Ovary (tissue), 9 donors: ENCODE data around the gene PIAS2. TPM values are rescaled to one million over a fixed set of nuclear protein-coding genes. Genes with fewer than 3 reads are reported as not detected.

Experiments used
- DNase-seq, 5 donors: peaks; one replicate each; pipeline ENCODE4 v3.0.0-alpha.2; 2019 to 2020
- H3K27ac ChIP-seq, 2 donors: fragments of 200-600 bp; one replicate each; pipeline versions ENCODE4 v1.5.1 to v1.8.0; 2019 to 2022
- H3K27me3 ChIP-seq: fragments of 200-600 bp; one replicate; pipeline ENCODE4 v1.8.0; 2022
- H3K36me3 ChIP-seq: fragments of 200-600 bp; sonication (generic); one replicate; pipeline ENCODE4 v1.5.1; 2019
- H3K4me1 ChIP-seq: one replicate; pipeline ENCODE4 v1.8.1; 2013; ENCODE audit warnings: mild to moderate bottlenecking, moderate library complexity; ENCODE audit not compliant: insufficient read depth
- H3K4me3 ChIP-seq: fragments of 200-600 bp; sonication (generic); one replicate; pipeline ENCODE4 v1.5.1; 2017
- H3K9me3 ChIP-seq, 2 donors: fragments of 200-600 bp in 1 of 2; sonication (generic) in 1 of 2; one replicate each; pipeline versions ENCODE4 v1.5.1 to v1.8.1; 2013 to 2019; ENCODE audit warnings: mild to moderate bottlenecking in 1 of 2, moderate library complexity in 1 of 2
- EP300 ChIP-seq: sonication (generic); formaldehyde crosslinking; IDR thresholded peaks from one replicate; pipeline ENCODE4 v1.6.1; 2017; ENCODE audit warnings: antibody characterized with exemption
- POLR2A ChIP-seq: fragments of 450-650 bp; IDR thresholded peaks from one replicate; pipeline ENCODE4 v1.6.1; 2017; ENCODE audit warnings: antibody characterized with exemption, mild to moderate bottlenecking, moderate library complexity
- WGBS, 3 donors: extraction: QIAGEN DNeasy Blood & Tissue Kit in 1 of 3; methylation state at CpG; one replicate each; pipeline versions ENCODE4 v1.1.5 to v1.1.7; 2013 to 2017; 5-methylcytosine and 5-hydroxymethylcytosine counted together
- intact Hi-C, 4 donors: fragments of 100-400 bp; cut with DNase I; formaldehyde crosslinking; loops; one replicate each; pipeline versions ENCODE4 v1.11.0 to v1.15.1; 2022 to 2023
- polyA plus RNA-seq, 2 donors: library from polyadenylated mRNA; stranded (reverse); fragments of 200-250 nt in 1 of 2; fragments of 350-450 nt in 1 of 2; fragmentation: Illumina TruSeq in 1 of 2; extraction: RNeasy Lipid Tissue Mini Kit (QIAGEN cat#74804) in 1 of 2; gene quantifications; one replicate each; pipeline ENCODE4 v1.2.3, GENCODE V29; 2013 to 2014
- total RNA-seq, 7 donors: library from RNA; depleted of rRNA in 2 of 7; stranded (reverse); fragments of >200 nt in 2 of 7; fragmentation: NEBNext Ultra II Directional in 3 of 7; extraction: Animal tissue kit (Norgen Biotek cat#: 25700) in 3 of 7; gene quantifications; one replicate each; pipeline versions ENCODE4 v1.1.0 to v1.2.4, GENCODE V29; 2016 to 2023
- TF ChIP-seq, protein P1 (sequence below), 3 donors: fragments of 450-650 bp in 2 of 3; fragments of 200-600 bp in 1 of 3; IDR thresholded peaks; one replicate each; pipeline versions ENCODE4 v1.5.1 to v1.8.0; 2016 to 2022; ENCODE audit warnings: antibody characterized with exemption in 3 of 3, mild to moderate bottlenecking in 1 of 3
- donor health status: DM: no; HTN: no; CAD: no; lungs with moderate emphysema.
- donor health status: DM: no; HTN: no; CAD: no.
- donor health status: Bipolar disorder and iron deficiency.
- donor health status: DM: yes; HTN: yes; CAD: no.
- donor health status: DM: no; HTN: no; CAD: no.
- donor health status: DM: yes; HTN: yes; CAD: no.

The PIAS2 gene
- total and polyA plus RNA-seq, 9 donors: 5.1 to 41.3 (median 34.4) TPM

DNA sequence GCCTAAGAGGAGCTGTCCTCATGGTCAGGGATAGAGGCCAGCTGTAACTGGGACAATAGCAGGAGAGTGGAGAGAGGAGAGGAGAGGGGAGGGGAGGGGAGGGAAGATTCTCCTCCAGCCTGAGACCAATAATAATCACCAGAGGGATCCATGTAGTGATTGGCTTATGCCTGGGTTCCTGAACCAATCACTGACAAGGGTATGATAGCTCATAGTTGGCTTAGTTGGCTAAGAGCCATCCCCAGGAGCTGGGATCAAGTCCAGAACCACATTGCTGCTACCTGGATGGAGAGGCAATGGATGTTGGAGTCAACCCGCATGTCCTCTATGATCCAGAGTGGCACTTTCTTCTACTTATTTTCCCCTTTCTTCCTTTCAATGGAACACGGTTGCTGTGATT lies 152.7 kb downstream of the PIAS2 start:
- intact Hi-C loops: no loop called here
- TF ChIP-seq EP300 (no peak), POLR2A (no peak)
- TF ChIP-seq, protein P1, sequence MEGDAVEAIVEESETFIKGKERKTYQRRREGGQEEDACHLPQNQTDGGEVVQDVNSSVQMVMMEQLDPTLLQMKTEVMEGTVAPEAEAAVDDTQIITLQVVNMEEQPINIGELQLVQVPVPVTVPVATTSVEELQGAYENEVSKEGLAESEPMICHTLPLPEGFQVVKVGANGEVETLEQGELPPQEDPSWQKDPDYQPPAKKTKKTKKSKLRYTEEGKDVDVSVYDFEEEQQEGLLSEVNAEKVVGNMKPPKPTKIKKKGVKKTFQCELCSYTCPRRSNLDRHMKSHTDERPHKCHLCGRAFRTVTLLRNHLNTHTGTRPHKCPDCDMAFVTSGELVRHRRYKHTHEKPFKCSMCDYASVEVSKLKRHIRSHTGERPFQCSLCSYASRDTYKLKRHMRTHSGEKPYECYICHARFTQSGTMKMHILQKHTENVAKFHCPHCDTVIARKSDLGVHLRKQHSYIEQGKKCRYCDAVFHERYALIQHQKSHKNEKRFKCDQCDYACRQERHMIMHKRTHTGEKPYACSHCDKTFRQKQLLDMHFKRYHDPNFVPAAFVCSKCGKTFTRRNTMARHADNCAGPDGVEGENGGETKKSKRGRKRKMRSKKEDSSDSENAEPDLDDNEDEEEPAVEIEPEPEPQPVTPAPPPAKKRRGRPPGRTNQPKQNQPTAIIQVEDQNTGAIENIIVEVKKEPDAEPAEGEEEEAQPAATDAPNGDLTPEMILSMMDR (IDR thresholded peaks at IDR 0.05): no peak
- WGBS, 3 donors: 90 to 96% (median 93%) methylated on average over 2 of the region's 2 CpGs
- Histone ChIP-seq H3K4me3 (no peak overlapping the region), H3K36me3 (no peaks in the 10 kb centered on the region), H3K9me3 (no peaks in the 10 kb centered on the region), H3K4me1 (no peaks in the 10 kb centered on the region), H3K27ac (no peak overlapping the region), H3K27me3 (no peaks in the 10 kb centered on the region)
- no peak for DNase-seq

DNA sequence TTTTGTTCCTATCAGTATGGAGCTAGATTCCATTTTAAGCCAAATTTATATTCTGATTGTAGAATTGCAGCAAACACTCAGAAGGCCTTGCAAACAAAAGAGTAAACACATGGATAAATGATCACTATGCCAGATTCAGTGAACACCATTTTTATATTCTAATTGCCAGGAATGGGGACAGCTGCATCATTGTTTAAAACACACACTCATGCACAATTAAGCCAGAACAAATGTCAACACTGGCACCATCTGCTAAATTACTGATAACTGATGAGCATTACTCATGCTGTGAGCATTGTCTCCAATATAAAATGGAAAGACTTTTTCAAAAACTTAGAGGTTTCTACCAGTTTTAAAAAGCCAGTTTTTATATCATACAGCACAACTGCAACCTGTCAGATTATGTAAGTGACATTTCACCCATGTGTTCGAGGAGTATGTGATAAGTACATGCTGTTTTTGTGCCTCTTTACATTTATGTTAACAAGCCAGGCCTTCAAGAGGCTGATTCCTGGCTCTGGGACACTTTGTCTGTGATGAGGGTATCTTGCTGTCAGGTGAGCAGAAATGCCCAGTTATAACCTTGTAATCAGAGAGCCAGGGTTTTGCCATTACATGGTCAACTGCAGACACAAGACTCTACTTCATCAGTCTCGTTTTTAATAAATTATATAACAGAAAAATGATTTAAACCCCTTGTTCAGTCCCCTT lies 156.1 kb downstream of the PIAS2 start:
- intact Hi-C loops: no loop called here
- Histone ChIP-seq H3K36me3 (no peaks in the 10 kb centered on the region), H3K27ac (no peak overlapping the region), H3K27me3 (no peaks in the 10 kb centered on the region), H3K4me3 (no peak overlapping the region), H3K9me3 (no peaks in the 10 kb centered on the region), H3K4me1 (peaks cover 2% of the 10 kb centered on the region)
- TF ChIP-seq EP300 (no peak), POLR2A (no peak)
- TF ChIP-seq, protein P1 (IDR thresholded peaks at IDR 0.05): no peak
- 46 to 53% (median 51%) methylated on average over 2 of the region's 2 CpGs for WGBS, 3 donors
- no peak for DNase-seq

DNA sequence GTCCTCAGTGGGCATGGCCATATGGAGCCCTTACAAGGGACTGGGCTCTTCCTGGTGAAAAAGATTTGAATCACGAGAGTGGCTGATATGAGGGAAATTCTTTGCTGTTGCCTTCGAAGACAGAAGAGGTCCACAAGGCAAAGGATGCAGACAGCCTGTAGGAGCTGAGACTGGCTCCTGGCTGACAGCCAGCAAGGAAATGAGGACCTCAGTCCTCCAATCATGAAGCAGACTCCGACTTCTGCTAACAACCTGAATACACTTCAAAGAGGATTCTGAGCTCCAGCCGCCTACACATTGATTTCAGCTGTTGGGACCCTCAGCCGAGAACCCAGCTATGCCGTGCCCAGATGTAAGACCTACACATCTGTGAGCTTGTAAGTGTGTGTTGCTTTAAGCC lies 157.4 kb downstream of the PIAS2 start:
- DNase-seq: no peak
- TF ChIP-seq, protein P1 (IDR thresholded peaks at IDR 0.05): no peak
- no peaks in the 10 kb centered on the region for H3K36me3 ChIP-seq
- intact Hi-C loops: no loop called here
- H3K27me3 ChIP-seq: no peaks in the 10 kb centered on the region
- no peaks in the 10 kb centered on the region for H3K9me3 ChIP-seq
- peaks cover 2% of the 10 kb centered on the region for H3K4me1 ChIP-seq
- H3K4me3 ChIP-seq: no peak overlapping the region
- no peak overlapping the region for H3K27ac ChIP-seq
- 54 to 63% (median 57%) methylated on average over 6 of the region's 6 CpGs for WGBS, 3 donors

DNA sequence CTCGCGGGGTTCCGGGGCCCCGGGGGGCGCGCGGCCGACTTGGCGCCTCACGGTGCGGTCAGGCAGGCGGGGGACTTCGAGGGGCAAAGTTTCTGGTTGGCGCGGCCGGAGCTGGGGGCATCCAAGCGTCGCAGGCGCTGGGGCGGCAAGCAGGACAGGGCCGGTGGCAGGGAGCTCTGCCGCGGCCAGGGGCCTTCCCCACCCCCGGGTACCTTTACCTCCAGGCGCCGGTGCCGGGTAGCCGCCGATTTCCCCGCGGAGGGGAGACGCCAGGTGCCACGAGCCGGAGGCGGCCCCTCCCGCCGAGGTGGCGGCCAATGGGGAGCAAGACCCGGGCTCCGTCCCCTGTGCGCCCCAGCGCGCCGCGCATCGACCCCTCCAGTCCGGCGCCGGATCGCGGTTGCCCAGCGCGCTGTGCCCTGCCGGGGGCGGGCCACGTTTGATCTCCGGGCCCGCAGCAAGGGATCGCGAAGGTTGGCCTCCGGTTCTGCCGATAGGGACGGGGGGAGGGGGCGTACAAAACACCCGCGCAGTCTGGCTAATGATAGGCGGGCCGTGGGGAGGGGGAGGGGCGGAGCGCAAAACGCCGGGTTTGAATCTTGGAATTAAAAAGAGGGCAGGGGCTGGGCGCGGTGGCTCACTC lies 160.6 kb downstream of the PIAS2 start, which contains the start of gene ST8SIA5:
Gene ST8SIA5, minus strand, starts transcription at position 495 of the 643 bp plus-strand sequence. CDS start 545 bp downstream, outside the sequence.
- TF ChIP-seq POLR2A: no peak
- no peaks in the 10 kb centered on the region for H3K9me3 ChIP-seq
- intact Hi-C loops: no loop called here
- WGBS, 3 donors: 1% methylated on average over 62 to 74 of the region's 74 CpGs
- DNase-seq: no peak
- no peaks in the 10 kb centered on the region for H3K27me3 ChIP-seq
- H3K4me1 ChIP-seq: peaks cover 2% of the 10 kb centered on the region
- no peak within 1 kb of the TSS for H3K27ac ChIP-seq
- no peaks in the 10 kb centered on the region for H3K36me3 ChIP-seq
- H3K4me3 ChIP-seq: no peak within 1 kb of the TSS

DNA sequence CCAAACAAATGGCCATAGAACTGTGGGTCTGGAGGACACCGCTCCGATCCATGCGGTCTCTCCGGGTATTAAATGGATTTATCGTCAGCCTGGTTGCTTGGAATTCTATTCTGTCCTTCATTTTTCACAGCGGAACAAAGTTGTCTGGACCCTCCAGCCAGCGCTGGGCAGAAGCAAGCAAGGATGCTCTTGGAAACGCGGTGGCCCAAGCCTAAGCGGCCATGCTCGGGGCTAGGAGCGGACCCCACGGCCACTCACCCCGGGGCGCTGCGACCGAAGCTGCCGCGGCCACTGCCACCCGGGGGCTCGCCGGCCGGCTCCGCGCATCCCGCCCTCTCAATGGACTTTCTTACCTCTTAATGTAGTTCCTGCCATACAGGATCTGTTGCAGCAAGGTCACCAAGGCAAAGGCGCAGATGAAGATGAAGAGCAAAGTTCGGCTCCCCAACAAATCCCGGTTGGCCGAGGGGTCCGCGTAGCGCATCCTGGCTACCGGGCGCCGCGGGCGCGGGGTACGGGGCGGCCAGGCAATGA lies 161.2 kb downstream of the PIAS2 start:
- Histone ChIP-seq H3K27ac (no peak overlapping the region), H3K36me3 (no peaks in the 10 kb centered on the region), H3K4me1 (peaks cover 2% of the 10 kb centered on the region), H3K4me3 (no peak overlapping the region), H3K9me3 (no peaks in the 10 kb centered on the region), H3K27me3 (no peaks in the 10 kb centered on the region)
- WGBS, 3 donors: 1 to 2% (median 2%) methylated on average over 35 to 41 of the region's 41 CpGs
- no peak for DNase-seq
- TF ChIP-seq EP300 (no peak), POLR2A (no peak)
- TF ChIP-seq, protein P1 (IDR thresholded peaks at IDR 0.05): no peak
- intact Hi-C loops: no loop called here
